Middle frontal gyrus (tissue), 1 donor: ENCODE measurements around the gene GRIK3.
A peak's percentile ranks its signal among the peaks of the same experiment; 100 is the strongest.

Experiments used
- DNase-seq: peaks from one replicate; pipeline ENCODE4 v3.0.0-alpha.2; 2015; ENCODE audit warnings: low spot score; ENCODE audit errors: extremely low spot score

GRIK3 gene

DNA sequence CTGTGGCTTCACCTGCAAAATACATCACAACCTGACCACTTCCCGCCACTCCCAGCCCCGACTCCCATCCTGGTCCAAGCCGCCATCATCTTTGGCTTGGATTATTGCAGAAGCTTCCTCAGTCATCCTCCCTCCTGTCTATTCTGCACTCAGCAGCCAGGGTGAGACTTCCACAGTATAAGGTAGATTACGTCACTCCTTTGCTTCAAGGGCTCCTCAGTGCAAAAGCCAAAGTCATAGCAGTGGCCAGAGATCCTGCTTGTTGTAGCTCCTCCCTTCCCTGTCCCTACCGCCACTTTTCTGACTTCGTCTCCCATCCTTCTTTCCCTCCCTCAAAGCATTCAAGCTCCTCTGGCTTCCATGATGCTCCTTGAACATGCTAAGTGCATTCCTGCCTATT, 152.8 kb downstream of the GRIK3 start:
- DNase-seq = no peak

DNA sequence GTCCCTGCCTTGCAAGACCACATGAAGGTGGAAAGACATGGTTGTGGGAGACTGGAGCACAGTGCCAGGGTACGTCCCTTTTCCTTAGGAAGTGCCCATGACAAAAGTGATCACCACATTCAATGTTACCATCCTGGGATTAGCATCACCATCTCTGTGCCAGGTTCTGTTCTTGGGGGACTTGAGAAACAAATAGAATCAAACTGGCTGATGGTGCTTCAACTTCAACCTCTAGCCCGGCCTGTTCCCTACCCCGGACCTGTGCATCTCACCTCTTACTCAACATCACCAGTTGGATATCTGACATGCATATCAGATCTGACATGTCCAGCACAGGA, 153.3 kb downstream of the GRIK3 start:
- no peak for DNase-seq

DNA sequence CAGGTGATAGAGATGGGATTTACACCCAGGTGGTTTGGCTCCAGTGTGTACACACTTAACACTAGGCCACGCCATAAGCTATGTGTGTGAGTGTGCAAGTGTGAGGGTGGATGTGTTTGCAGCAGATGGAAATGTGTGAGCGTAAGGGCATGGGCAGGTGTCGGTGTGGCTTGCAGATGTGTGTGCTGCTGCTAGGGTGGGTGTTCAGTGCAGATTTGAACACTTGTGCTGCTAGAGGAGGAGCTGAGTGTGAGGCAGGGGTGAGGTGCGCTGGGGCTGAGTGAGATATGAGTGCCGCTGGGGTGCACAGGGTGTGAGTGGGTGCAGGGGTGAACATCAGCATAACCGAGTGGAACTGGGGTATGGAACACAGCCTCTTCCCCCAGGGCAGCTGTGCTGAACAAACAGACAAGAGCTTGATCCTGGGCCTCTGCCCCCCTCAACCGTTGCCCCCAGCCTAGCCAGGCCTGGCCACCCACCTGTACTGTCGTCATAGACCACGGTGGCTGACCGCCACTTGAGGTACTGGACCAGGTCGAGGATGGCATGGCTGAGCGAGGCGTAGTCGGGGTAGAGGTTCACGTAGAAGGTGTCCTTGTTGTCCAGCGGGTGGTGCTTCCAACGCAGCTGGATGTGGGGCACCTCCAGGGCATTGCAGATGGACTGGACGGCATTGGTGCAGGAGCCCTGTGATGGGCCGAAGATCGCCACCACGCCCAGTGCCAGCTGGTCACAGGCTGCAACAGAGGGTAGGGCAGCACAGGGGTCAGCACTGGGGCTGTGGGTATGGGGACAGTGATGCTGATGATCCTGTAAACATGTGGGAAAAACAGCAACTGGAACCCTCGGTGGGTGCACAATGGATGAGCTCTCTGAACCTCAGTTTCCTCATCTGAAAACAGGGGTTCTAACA, 153.9 kb downstream of the GRIK3 start:
- no peak for DNase-seq

DNA sequence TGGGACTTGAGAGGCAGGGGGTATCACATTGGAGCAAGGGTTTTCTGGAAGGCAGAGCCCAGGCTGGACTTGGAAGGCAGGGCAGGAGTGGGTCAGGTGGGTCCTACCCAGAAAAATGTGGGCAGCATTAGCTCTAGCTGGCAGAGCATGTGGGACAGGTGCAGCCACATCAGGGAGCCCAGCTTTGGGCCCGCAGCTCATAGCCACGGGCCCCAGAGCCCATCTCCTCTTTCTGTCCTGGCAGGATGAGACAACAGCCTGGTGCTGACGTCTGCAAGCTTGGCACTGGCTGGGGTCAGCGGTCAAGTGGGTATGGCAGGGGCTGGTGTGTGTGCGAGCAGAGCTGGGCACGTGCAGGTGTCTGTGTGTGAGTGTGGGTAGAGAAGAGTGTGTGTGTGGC, 154.7 kb downstream of the GRIK3 start:
- no peak for DNase-seq

DNA sequence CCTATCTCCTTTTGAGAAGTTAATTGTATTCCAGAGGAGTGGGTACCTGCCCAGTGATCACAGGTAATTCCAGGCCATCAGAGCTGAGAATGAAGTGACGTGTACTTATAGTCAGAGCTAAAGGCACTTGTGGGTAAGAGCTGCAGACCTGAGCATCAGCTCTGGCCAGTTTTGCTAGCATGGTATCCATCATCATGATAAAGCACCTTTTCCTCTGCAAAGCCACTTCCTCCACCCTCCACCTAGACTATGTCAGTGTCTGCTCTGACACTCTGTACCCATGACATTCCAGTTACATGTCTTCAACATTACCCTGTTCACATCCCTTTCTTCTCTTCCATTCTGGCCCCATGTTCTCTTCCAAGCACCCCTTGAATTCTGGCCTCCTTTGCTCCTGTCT, 157.3 kb downstream of the GRIK3 start:
- no peak for DNase-seq

DNA sequence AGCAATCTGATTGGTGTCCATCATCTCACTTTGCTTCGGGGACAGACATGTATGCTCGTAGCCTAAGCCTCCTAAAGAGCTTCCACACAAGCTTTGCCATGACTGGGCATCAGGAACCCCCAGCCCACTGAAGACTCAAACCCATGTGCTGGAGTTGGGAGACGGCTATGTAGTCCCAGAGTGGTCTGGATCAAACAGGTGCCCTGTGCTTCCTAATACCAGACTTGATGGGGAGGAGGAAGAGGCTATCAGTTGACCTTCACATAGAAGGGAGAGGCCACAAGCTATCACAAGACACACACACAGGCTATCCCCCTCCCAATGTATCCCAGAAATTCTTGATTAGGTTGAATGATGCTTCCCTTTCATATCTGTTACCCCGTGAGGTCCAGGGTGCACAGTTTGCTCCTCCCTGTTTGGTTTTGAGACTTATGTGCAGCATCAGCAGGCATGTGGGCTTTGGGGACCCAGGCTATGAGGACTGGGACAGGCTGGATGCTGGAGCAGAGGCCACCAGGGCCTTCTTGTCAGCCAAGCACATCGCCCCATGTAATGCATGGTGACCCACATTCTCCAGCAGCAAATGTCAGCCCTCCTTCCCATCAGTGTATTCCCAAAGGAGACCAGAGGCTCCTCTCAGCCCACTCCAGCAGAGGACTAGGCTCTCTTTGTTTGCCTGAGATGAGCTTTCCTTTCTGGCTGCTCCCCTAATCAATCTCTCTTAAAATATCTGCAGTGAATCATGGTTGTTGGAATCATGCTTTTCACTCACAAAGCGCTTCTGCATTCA, 159.8 kb downstream of the GRIK3 start:
- no peak for DNase-seq

DNA sequence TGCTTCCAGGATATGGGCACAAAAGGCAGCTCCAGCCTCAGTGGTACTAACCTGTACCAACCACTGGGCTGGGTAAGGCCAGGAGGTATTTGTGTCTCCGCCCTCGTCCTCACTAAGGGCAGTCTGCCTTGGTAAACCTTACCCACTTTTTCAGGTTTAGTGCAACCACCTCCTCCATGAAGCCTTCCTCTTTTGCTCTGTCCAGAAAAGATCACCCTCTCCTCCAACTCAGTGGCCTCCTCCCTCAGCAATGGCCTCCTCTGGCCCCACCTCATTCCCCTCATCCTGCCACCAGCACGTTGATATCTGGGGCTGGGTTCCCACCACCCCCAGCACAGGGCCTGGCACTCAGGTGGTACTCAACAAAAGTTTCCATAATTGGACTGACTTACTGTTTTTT, 161.5 kb downstream of the GRIK3 start:
- DNase-seq = no peak

DNA sequence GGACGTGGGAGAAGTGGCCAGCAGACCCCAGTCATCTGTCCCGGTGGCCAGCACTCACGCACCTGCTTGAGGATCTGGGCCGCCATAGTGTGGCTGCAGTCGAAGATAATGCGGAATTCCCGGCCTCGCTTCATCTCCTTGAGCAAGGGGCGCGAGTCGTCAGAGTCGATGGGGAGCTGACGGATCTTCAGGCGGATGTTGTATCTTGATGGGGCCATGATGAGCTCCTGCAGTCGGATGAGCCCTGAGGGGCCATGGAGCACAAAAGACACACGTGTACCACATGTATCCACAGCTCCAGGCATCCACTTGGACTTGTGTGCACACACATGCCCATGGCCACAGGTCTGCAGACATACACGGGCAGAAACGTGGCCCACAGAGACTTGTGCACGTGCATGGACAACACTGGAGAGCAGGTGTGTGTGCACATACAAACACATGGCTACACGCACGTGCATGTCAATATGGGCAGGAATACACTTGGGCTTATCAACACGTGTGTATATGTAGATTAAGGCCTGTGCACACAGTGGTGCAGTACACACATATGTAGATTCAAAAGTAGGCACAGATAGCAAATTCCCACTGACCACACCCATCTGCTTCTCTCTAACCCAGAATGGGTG, 162.1 kb downstream of the GRIK3 start:
- no peak for DNase-seq

DNA sequence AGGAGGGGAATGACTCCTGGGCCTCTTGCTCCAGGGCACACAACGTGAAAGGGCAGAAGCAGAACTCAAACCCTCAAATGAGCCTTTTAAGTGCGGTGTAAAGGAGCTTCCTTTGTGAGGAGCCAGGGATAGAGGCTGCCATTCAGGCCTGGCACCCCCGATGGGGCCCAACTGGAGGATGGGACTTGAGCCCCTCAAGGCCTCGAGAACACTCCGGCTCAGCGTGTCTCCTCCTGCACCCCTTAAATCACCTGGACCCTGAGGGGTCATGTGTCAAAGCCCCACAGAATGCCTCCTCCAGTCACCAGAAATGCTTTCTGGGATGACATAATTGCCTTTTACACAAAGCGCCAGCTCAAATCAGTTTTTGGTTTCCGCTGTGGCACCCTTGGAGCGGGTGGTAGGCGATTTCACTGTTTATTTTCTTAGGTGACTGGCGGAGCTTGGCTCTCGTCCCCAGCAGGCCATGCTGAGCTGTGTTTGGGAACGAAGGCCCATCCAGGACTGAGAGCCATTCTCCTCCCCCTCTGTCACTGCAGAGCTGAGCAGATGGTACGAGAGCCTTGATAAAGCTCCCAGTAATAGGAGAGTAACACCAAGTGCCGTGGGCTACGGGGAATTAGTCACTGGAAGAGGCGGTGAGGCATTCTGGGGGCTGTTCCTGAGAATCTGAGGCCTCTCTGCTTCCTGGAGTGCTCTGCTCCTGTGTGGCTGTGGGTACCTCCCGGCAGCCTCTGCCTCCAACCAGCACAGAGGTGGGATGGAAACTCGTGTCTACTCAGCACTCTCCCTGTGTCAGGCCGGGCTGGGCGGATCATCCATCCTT, 163.0 kb downstream of the GRIK3 start:
- DNase-seq = peak; percentile 65

DNA sequence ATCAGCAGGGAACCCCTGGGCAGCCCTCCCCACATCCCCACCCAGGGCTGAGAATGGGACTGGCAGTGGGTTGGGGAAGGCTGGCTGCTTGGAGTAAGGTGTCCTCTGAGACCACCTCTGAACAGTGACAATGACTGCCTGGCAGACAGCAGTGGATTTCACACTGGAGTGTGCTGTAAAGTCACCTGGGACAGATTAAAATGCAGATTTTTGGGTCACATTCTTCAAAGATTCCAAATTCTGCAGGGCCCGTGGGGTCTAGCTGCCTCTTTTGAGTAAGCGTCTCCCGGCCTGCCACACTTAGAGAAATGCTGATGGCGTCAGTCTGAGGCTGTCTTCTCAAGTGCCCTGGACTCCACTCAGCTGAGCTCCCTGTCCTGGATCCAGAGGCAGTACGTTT, 164.5 kb downstream of the GRIK3 start:
- DNase-seq = no peak

DNA sequence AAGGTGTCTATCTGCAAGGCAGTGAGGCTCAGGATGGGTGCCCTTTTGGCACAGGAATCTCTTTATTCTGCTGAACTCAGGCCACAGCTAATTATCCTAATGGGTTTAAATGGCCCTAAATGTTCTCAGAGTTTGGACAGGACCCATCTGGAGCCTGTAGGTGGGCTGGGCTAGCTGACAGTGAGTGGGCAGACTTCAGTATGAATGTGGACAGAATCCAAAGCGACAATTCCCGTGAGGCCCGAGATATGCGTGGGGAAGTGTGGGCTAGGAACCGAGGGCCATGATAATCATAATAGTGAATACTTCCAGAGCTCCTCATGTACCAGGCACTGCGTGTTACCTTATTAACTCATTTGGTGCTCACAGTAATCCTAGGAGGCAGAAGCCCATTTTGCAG, 165.3 kb downstream of the GRIK3 start:
- DNase-seq = no peak

DNA sequence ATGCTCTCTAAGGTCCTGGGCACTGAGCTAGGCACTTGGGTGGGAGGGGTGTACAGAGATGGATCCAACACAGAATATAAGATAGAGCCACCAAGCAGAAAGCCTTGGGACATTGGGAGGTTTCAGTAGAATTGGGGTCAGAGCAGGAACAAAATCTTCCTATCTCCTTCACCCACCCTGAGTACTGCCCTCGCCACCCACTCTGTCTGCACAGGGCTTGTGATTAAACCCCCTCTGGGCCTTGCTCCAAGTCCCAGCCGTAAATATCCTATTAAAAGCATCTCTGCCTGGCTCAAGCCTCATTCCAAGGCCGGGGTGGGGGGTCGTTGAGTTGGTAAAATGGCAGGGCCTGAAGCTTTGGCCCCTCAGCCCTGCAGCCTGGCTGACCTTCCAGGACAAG, 166.7 kb downstream of the GRIK3 start:
- no peak for DNase-seq

DNA sequence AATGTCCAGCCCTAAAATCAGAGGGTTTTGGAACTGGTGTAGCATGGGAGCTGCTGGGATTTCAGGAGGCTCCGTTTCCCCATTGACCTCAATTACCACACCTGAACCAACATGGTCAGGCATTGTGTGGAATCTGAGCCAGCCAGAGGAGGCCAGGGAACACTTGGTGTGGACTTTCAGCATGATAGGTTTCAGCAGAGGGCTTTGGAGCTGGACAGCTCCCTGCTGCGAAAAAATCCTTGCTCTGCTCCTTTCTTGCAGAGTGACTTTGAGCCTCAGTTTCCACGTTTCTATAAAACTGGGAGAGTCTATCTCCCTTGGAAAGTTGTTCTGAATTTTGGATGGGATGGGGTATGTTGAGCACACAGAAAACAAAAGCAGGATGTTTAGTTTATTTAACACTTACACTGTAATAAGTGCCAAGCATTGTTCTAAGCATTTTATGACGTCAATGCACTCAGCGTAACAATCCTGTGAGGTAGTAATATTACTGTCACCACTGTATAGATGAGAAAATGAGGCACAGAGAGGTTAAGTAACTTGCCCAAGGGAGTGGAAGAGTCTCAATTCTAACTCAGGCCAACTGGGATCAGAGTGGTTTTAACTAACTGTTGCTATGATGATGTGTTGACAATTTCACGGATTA, 168.0 kb downstream of the GRIK3 start:
- DNase-seq = no peak

DNA sequence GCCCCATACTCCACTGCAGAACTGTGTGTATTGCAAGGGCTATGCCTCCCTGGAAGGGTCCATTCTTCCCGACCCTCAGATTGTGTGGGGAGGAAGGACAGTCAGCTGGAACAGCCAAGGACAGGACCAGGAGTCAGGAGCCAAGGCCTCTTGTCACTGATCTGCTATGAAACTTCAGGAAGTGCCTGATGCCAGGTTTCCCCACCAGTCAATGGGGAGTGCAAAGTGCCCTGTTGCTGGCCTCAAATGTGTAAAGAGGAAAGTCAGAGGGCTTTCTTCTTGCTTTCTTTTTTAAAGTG, 168.8 kb downstream of the GRIK3 start:
- no peak for DNase-seq

DNA sequence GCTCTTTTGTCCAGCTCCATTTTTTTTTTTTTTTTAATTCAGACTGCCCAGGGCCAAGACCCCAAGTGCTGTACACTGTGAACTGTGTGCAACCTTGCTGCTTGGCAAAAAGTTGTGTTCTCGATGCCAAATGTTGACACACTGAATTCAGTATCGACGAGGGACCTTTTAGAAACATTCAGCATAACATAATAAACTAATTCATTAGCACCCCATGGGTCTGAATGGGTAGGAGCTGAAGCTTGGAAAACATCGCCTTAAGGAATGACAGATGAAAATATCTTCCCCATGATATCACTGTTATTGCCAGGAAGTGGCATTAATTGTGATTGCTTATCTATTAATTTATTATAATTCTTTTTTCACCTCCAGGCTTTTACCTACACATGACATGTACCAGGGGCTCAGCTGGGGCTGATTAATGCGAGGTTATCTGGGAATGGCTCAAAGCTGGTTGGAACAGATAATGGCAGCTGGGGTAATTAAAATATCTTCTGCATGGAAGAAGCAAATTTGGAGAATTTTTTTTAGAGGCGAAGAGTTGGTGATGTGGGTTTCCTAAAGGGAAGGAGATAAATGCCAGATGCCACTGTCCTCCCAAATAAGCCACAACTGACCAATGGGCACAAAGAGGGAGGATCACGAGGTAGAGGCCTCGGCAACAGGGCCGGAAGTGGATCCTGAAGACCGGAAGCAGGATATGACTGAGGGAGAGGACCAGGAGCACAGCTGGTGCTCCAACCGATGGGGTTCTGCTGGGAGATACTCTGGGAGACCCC, 169.3 kb downstream of the GRIK3 start:
- no peak for DNase-seq

DNA sequence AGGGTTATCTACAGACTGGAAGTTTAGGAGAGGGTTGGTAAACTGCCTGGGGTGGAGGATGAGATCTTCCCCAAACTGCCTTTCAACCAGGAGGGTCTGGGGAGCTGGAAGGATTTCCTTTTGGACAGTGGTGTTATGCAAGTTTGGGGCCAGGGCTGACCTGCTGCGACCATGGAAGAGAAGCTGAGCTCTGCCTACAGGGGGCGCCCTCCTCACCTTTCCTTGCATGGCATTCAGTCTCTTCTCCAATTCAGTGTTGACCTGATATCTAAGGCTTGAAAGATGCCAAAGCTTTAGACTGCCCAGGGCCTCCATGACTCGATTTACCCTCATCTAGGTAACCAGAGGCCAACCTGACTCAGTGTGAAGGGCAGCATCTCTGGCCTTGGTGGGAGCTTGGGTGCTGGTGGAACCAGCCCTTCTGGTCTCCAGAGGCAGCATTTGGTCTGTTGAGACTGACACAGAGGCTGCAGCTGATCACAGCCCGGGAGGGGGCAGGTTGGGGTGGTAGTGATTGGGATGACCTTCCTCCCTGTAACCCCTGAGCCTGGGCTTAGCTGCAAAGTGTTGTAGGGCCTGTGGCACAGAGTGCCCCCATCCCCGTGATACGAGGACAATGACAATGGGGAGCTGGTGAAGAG, 170.0 kb downstream of the GRIK3 start:
- DNase-seq = no peak

DNA sequence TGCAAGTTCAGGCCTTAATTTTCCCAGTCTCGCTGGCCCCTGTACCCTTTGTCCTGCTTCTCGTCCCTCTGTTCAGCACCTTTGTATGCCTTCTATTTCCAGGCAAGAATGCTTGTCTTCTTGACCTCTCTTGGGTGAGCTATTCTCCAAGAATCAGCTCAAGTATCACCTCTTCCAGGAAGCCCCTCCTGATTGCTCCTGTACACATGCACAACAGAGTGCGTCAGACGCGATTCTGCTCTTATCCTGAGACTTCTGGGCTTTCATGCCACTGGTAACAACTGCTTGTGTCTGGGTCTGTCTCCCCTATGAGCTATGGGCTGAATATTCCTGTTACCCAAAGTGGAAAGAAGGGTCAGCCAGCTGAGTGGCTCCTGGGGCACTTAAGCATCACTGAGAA, 170.8 kb downstream of the GRIK3 start:
- DNase-seq = no peak

DNA sequence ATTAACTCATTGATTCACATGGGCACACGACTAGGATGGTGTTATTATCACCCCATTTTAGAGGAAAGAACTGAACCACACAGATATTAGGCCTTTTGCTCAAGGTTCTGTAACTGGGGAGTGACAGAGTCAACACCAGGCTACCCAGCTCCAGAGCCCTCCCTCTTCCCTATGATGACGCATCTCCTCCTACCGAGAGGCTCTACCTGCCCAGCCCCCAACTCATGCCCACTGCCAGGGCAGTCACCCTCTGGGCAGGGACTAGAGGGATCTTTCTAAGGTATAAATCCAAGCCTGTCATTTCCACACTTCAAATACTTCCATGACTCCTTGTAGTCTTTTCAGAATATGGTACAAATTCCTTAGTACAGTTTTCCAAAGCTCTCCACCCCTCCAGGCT, 171.3 kb downstream of the GRIK3 start:
- no peak for DNase-seq

DNA sequence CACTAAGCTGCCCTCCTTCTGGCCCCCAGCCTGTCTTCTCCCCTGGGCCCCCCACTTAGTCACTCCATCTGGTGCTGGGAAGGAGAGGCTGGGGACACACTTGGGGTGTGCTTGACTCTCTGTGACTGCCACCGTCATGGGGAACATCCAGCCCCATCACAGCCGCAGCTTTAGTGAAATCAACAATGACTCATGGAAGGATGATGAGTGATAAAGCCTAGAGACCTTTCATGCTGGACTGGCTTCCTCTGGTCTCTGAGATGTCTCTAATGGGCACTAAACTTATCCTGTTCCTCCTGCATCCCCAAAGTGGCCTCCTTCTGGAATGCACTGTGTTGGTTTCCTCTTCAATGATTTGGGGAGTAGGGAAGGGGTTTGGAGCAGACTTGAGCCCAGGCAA, 172.9 kb downstream of the GRIK3 start:
- no peak for DNase-seq

DNA sequence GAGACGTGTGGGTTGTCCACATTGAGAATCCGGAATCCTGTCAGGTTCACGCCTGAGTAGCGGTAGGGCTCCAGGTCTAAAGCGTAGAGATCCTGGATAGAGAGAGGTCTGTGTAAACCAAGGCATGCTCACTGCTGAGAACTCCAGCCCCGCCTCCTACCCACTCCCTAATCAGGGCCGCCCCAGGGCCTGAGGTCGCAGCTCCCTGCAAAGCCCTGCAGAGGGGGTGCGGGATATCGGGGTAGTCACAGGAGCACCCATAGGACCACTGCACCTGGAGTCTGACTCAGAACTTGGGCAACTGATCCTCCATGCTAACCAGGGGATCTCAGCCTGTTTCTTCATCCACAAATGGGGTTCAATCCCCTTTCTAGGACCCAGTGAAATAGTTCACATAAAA, 174.4 kb downstream of the GRIK3 start:
- no peak for DNase-seq
